ENCODE measurements around the gene PIK3C2B.
A peak's percentile ranks its signal among the peaks of the same experiment; 100 is the strongest.

PIK3C2B gene

GRCh38 chr1:204447736-204448135 lies 46.9 kb downstream of the PIK3C2B start:
- no peak for DNase-seq (ENCODE audit: extremely low read depth, low read depth)
- no peak overlapping the region for H3K4me3 ChIP-seq (replicated peaks; ENCODE audit: low read depth, low read length)
- TF ChIP-seq, protein P1, sequence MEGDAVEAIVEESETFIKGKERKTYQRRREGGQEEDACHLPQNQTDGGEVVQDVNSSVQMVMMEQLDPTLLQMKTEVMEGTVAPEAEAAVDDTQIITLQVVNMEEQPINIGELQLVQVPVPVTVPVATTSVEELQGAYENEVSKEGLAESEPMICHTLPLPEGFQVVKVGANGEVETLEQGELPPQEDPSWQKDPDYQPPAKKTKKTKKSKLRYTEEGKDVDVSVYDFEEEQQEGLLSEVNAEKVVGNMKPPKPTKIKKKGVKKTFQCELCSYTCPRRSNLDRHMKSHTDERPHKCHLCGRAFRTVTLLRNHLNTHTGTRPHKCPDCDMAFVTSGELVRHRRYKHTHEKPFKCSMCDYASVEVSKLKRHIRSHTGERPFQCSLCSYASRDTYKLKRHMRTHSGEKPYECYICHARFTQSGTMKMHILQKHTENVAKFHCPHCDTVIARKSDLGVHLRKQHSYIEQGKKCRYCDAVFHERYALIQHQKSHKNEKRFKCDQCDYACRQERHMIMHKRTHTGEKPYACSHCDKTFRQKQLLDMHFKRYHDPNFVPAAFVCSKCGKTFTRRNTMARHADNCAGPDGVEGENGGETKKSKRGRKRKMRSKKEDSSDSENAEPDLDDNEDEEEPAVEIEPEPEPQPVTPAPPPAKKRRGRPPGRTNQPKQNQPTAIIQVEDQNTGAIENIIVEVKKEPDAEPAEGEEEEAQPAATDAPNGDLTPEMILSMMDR (IDR thresholded peaks at IDR 0.05; ENCODE audit: low read depth, low read length, missing control alignments) = no peak

- H3K4me3 ChIP-seq (replicated peaks; ENCODE audit: low read depth, low read length) = no peak overlapping the region
- TF ChIP-seq, protein P1 (IDR thresholded peaks at IDR 0.05; ENCODE audit: low read depth, low read length, missing control alignments) = no peak
- DNase-seq (ENCODE audit: extremely low read depth, low read depth) = no peak
These were observed 47.4 kb downstream of the PIK3C2B start for GRCh38 chr1:204447190-204447589.

GRCh38 chr1:204446413-204447111 lies 48.0 kb downstream of the PIK3C2B start:
- no peak overlapping the region for H3K4me3 ChIP-seq (replicated peaks; ENCODE audit: low read depth, low read length)
- TF ChIP-seq, protein P1 (IDR thresholded peaks at IDR 0.05; ENCODE audit: low read depth, low read length, missing control alignments) = peak; percentile 73
- no peak for DNase-seq (ENCODE audit: extremely low read depth, low read depth)

GRCh38 chr1:204445860-204446412 lies 48.7 kb downstream of the PIK3C2B start:
- H3K4me3 ChIP-seq (replicated peaks; ENCODE audit: low read depth, low read length) = no peak overlapping the region
- DNase-seq (ENCODE audit: extremely low read depth, low read depth) = no peak
- TF ChIP-seq, protein P1 (IDR thresholded peaks at IDR 0.05; ENCODE audit: low read depth, low read length, missing control alignments) = peak; percentile 70
